A204.1 (cell line): ENCODE results near the gene WDR53.
"Not testable (repeated sequence)": the region's sequence is repeated elsewhere in the genome, so short reads cannot be mapped to it uniquely, and the experiment has no call there.

ENCODE experiments used
- FAIRE-seq: peaks from 2 replicates; lab custom pipeline; 2012; peaks lifted over from hg19 to GRCh38; lab: Jason Lieb, UNC

WDR53 gene

DNA sequence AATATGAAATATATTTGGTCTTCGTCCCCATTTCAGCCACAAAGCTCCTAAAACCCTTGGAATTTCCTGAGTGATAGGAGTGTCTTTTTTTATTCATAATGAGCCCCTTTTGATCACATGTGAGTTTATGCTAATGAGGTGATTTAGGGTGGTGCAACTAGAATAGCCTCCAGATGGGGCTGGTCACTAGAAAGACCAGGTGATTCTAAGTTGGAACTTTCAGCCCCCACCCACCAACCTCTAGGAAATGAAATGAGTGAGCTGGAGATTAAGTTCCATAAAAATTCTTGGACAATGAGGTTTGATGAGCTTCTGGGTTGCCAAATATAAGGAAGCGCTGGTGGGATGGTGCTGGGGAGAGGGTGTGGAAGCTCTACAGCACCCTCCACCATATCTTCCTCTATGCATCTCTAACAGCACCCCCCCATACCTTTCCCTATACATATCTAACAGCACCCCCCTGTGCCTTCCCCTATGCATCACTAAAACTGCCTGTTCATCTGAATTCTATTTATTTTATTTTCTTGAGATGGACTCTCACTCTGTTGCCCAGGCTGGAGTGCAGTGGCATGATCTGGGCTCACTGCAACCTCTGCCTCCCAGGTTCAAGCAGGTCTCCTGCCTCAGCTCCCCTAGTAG, 51.1 kb downstream of the WDR53 start:
- no peak for FAIRE-seq

DNA sequence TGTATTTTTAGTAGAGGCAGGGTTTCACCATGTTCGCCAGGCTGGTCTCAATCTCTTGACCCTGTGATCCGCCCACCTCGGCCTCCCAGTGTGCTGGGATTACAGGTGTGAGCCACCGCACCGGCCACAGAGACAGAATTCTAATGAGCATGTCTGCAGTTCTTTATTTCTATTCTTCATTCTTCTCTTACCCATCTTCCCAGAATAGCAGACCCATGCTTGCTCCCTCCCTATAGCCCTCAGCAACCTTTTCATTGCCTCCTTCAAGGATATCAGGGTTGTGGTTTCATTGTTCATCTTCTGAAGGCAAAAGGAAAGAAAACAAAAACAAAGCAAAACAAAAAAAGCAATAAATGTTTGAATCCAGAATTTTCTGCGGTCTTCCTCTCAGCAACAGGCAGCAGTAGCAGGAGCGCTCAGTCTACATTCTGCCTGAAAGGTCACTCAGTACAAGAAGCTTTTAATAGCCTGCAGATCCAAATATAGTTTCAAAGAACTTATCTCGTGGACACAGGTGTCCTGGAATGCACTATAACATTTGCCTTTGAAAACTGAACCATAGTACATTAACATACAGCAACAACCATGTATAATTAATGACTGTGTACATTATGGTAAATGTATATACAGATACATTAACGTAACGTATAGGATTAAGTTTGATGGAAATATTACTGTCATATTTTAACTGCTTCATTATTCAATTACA, 53.3 kb downstream of the WDR53 start, which contains the start of gene SMCO1:
Gene SMCO1 (minus strand): TSS at position 434 of the 709 bp plus-strand sequence. CDS start 137 bp downstream, at position 297.
- no peak for FAIRE-seq

DNA sequence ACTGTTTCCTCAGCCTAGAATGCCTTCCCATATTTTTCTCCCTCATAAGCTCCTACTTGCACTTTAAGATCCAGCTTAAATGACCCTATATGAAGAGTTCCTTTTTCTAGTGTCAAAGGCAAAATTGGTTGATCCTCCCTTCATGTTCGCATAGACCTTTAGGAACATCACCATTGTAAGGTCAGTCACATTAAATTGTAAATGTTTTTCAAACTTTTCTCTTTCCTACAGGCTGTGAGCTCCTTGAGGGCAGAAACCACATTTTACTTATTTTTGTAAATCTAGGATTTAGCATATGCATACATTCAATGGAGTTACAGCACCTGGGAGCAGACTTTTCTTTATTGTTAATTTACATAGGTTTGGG, 54.0 kb downstream of the WDR53 start:
- FAIRE-seq, result no peak

DNA sequence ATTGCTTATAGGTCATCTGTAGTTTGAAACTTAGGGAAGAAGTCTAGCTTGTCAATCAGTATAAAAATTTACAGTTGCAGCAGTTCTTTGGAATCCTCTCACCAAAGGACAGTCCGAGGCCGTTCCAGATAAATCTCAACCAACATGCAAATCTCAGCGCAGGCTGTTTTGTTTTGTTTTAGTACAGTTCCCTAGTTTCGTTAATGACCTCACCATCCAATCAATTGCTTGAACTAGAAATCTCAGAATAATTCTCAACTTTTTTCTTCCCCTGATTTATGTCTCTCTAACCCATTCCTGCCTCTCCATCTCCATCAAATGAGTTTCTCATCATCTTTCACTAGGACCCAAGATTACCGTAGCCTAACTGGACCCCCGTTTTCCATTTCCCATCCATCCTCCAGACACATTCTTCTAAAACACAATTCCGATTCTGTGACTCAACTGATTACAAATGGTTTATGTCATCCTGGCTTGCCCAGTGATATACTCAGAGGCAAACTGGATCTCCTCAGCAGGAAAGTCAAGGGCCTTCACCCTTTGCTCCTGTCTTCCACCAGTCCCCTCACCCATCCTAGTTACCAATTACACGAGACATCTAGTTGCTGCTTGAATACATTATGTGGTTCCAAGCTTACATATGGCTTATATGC, 54.5 kb downstream of the WDR53 start:
- FAIRE-seq, result no peak

DNA sequence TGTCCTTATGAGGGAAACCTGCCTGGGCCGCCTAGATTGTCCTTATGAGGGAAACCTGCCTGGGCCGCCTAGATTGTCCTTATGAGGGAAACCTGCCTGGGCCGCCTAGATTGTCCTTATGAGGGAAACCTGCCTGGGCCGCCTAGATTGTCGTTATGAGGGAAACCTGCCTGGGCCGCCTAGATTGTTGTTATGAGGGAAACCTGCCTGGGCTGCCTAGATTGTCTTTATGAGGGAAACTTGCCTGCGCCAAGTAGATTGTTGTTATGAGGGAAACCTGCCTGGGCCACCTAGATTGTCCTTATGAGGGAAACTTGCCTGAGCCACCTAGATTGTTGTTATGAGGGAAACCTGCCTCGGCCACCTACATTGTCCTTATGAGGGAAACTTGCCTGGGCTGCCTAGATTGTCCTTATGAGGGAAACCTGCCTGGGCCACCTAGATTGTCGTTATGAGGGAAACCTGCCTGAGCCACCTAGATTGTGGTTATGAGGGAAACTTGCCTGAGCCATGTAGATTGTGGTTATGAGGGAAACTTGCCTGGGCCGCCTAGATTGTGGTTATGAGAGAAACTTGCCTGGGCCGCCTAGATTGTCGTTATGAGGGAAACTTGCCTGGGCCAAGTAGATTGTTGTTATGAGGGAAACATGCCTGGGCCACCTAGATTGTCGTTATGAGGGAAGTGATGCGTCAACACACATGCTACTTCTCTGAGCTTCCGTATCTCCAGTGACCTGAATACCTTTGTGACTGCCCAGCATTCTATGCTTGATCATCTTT, 56.5 kb downstream of the WDR53 start:
- not testable (repeated sequence) for FAIRE-seq

DNA sequence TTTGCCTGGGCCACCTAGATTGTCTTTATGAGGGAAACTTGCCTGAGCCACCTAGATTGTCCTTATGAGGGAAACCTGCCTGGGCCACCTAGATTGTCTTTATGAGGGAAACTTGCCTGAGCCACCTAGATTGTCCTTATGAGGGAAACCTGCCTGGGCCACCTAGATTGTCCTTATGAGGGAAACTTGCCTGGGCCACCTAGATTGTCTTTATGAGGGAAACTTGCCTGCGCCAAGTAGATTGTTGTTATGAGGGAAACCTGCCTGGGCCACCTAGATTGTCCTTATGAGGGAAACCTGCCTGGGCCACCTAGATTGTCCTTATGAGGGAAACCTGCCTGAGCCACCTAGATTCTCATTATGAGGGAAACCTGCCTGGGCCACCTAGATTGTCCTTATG, 57.2 kb downstream of the WDR53 start:
- FAIRE-seq, result not testable (repeated sequence)

DNA sequence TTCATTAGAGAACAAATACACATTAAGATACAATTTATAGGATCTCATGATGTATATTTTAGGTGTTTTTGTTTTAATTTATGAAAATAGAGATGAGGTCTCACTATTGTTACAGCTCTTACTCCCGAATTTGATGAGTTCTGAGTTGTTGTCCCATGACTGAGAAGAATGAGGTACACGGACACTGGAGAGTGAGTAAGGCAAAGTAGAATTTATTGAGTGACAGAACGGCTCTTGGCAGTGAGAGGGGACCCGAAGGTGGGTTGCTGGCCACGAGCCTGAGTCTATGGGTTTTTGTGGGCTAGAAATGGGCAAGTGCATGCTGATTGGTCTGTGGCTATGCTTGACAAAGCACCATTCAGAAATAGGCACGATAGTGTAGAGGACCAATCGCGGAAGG, 61.7 kb downstream of the WDR53 start:
- no peak for FAIRE-seq

DNA sequence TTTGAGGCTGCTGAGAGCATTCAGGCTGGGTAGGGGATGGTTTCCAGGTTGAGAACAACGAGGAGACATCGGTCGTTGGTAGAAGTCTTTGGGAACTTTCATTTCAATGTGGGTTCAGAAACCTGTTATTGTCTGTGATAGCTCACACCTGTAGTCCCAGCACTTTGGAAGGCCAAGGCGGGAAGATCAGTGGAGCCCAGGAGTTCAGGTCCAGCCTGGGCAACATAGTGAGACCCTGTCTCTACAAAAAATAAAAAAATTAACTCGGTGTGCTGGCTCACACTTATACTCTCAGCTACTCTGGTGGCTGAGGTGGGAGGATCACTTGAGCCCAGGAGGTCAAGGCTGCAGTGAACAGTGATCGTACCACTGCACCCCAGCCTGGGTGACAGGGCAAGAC, 63.8 kb downstream of the WDR53 start:
- FAIRE-seq, result no peak
